ENCODE data around the gene PPP2R3B.
"Not testable (repeated sequence)": the region's sequence is repeated elsewhere in the genome, so short reads cannot be mapped to it uniquely, and the experiment has no call there.

The PPP2R3B gene

GRCh38 chrX:404656-405055 is 17.9 kb upstream of the PPP2R3B start:
- no peak for FAIRE-seq

GRCh38 chrX:402857-403256 is 16.1 kb upstream of the PPP2R3B start:
- FAIRE-seq: no peak

- FAIRE-seq: no peak
These were observed 13.6 kb upstream of the PPP2R3B start for GRCh38 chrX:400258-400657.

DNA sequence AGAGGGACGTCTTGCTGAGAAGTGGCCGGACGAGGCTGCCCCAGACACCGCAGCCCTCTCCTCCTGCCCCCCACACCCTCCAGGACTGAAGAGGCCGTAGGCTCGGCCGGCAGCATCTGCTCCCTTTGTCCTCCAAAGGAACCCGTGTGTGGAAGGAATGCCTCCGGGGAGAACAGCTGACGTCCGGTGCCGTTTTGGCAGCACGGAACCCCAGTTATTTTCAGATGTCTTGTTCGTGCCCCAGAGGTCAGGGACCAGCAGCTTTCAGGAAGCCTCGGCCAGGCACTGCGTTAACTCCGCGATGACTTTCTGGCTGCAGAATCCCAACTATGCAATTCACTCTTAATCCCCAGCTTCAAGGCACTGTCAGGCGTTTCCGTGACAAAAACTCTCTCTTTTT is 10.9 kb upstream of the PPP2R3B start:
- no peak for FAIRE-seq

- no peak for FAIRE-seq
These were observed 8.1 kb upstream of the PPP2R3B start for GRCh38 chrX:394830-395229.

DNA sequence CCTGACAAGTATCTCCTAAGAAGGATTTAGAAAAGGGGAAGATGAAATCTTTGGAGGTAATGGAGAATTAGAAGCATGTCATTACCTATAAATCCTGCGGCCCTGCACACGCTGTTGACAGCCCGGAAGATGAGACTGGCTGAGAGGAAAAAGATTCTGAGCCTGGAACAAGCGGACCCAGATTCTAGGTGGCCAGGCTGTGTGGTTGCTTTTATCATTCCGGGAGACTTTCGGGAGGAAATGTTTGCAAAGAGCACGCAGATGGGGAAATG is 5.8 kb upstream of the PPP2R3B start:
- no peak for FAIRE-seq

DNA sequence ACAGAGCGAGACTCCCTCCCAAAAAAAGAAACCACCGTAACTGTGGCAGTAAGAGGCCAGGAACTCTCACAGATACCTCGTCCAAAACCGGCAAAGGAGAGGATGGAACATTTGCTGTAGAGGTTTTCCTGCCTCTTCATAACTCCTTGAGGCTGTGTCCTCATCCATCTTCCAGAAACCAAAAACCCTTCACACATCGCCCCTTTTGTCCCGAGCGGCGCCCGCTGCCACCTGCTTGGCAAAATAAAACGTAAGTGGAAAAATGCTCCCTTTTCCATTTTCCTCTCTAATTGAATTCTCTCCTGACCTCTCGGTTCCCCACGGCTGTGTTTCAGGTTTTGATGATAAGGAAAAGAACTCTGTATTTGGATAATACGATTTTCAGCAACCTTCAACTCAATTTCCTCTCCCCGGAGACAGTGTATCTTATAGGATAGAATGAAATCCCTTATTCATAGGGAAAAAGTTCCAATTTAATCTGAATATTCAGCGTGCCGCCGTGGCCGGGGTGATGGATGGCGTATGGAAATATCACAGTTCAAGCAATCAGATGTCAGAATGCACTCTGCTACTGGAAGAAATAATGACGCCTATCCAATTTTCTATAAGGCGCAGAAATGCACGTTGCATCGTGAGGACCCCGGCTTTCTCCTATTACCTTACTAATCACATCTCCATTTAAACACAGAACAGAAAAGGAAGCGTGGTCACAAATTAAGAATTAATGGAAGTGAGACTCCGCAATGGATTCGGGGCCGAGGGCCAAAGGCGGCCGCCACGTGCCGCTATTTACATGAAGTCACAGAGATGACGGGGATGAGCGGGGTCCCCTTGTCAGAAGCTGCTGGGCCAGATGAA is 5.2 kb upstream of the PPP2R3B start:
- FAIRE-seq: no peak

GRCh38 chrX:390459-390858 is 3.8 kb upstream of the PPP2R3B start:
- no peak for FAIRE-seq

GRCh38 chrX:389021-389441 is 2.3 kb upstream of the PPP2R3B start:
- no peak for FAIRE-seq

DNA sequence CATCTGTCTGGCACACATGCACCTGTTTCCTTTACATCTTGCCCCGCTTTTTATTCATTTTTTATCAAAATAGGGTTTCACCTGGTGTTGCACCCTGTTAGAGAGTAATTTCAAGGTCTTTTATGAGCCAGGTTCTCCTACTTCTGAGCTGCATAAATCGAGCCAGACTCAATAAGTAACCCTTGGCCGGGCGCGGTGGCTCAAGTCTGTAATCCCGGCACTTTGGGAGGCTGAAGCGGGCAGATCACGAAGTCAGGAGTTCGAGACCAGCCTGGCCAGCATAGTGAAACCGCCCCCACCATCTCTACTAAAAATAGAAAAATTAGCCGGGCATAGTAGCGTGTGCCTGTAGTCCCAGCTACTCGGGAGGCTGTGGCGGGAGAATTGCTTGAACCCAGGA is 1.0 kb upstream of the PPP2R3B start:
- no peak for FAIRE-seq

GRCh38 chrX:386239-386767 is 404 bp downstream of the PPP2R3B start:
- no peak for FAIRE-seq

DNA sequence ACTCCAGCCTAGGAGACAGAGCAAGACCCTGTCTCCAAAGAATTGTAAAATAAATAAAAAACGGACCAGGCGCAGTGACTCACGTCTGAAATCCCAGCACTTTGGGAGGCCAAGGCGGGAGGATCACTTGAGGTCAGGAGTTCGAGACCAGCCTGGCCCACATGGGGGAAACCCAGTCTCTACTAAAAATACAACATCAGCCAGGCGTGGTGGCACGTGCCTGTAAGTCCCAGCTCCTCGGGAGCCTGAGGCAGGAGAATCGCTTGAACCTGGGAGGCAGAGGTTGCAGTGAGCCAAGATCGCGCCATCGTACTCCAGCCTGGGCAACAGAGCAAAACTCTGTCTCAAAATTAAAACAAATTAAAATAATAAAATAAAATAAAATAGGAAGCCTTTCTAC is 971 bp downstream of the PPP2R3B start:
- FAIRE-seq: not testable (repeated sequence)

GRCh38 chrX:384861-385260 is 1.8 kb downstream of the PPP2R3B start:
- no peak for FAIRE-seq

DNA sequence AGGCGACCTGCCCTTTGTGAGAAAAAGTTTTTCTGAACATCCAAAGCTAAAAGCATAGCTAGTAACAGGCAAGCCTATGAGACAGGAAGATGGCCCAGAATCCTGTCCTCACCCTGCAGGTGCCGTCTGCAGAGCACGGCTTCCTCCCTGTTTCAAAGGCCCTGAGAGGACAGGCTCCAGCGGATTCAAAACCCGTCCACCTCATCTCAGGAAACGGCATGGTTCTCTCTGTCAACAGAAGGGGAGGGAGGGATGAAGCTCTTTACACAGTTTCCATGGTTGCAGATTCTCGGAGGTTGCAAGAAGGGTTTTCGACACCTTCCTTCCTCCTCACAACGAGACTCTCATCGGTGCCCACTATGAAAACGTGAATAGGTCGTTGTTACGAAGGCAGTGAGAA is 8.3 kb downstream of the PPP2R3B start:
- no peak for FAIRE-seq

- not testable (repeated sequence) for FAIRE-seq
These were observed 10.5 kb downstream of the PPP2R3B start for GRCh38 chrX:376206-376605.

GRCh38 chrX:375181-376036 is 11.3 kb downstream of the PPP2R3B start:
- FAIRE-seq: no peak

- no peak for FAIRE-seq
These were observed 12.1 kb downstream of the PPP2R3B start for GRCh38 chrX:374596-374995.

DNA sequence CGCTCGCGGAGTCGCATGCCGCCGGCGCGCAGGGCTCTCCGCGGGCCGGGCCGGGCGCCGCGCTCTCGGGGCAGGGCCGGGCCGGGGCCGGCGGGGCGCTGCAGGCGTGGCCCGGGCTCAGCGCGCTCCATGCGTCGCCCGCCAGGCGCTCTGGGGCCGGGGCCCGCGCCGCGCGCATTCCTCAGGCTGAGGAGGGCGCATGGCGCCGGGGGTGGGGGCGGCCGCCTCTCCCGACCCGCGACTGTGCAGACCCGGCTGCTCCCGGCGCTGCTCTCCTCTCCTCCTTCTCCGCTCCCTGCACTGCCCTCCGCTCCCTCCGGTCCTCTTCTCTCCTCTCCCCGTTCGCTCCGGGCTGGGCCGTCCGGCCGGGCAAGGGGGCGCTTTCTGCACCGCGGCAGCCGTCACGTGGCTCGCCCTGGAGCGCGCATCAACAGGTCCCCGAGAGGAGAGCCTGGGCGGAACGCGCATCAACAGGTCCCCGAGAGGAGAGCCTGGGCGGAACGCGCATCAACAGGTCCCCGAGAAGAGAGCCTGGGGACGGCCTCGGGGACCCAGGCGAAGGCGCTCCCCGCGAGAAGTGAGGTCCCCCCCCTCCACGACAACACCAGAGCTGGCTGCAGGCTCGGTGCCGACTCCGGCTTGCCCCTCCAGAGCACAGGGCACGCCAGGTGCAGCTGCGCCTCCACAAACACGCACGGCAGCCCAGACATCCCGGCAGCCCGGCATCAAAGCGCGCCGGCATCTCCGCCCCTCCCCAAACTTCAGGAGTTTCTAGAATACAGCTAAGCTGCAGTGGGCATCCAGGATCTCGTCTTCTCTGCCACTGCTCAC is 12.9 kb downstream of the PPP2R3B start:
- no peak for FAIRE-seq

DNA sequence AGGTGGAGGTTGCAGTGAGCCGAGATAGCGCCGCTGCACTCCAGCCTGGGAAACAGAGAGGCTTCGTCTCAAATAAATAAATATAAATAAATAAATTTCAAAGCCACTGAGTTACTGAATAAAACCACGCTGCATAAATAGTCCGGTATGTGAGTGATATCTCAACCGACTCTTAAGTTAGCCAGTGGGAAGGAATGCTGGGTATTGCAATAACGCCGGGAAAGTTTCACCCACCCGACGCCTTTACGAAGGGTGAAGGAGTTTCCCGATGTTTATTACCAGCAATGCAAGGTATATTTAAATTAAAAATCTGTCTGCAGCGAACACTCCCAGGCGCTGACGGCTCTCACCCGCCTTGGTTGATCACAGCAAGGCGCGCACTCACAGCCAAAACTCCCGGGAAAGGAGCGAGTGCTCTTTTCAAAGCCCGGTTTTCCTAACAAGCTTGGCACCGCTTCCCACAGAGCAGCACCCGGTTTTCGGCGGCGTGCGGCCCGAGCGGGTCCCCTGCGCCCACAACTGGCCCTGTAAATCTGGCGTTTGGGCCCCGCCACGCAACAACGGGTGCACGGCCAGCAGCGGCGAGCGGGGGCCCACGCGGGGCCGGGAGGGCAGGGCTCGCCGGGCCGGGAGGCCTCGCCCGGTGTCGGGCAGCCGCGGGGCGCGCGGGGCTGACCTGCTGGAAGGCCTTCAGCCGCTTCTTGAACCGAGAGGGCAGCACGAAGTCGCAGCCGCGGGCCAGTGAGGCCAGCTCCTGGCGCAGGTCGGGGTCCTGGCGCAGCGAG is 13.7 kb downstream of the PPP2R3B start:
- FAIRE-seq: no peak

DNA sequence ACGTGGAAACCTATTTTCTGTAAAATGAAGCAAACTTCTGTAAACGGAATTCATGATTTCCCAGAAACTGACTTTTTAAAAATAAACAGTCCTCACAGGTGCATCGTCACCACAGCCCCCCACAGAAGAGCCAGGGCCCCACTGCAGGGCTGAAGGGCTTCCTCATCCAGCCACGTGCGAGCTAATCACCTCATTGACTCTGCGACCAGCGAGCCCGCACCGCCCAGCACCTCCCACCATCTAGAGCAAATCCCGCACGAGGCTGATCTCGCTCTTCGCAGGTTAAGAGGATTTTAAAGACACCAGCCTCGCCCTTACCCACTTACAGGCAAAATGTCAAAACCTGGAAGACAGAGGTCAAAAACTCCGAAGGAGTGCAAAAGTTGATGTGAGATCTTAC is 14.8 kb downstream of the PPP2R3B start:
- FAIRE-seq: no peak

- no peak for FAIRE-seq
These were observed 15.6 kb downstream of the PPP2R3B start for GRCh38 chrX:370963-371745.
